SK-N-MC (cell line): ENCODE measurements around the gene SOX11.

Experiments used
- EZH2 ChIP-seq: fragments of 200-600 bp; sonication (generic); IDR thresholded peaks from one replicate; pipeline ENCODE4 v1.6.1; 2017; ENCODE audit warnings: antibody characterized with exemption
- FOXP2 ChIP-seq: optimal IDR thresholded peaks from 2 replicates; pipeline ENCODE3; 2011; ENCODE audit warnings: mild to moderate bottlenecking, moderate library complexity; ENCODE audit not compliant: insufficient read depth; ENCODE audit errors: extremely low read length, control extremely low read depth
- POLR2AphosphoS5 ChIP-seq: IDR thresholded peaks from 2 replicates; pipeline ENCODE4 v1.6.1; 2012; ENCODE audit warnings: mild to moderate bottlenecking, low read depth, low read length, borderline replicate concordance

DNA sequence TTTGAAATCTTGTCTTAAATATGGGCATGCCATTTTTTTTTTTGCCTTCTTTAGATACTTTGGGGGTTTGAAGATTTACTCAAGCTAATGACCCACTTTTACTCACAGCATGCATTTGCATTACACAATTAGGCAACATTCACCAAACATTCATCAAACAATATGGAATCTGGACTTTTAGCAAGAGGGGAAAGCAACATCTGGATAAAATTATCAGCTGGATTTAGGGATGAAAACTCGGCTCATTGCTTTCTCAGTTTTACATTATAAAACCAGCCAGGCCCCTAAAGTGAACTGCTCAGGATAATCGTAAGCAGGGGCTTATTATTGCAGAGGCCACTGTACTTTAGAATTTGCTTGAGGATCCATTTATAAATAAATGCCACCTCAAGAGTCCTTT lies 44.7 kb downstream of the SOX11 start:
- no peak; the same call in 1 of the 2 replicates for TF ChIP-seq POLR2AphosphoS5
- no peak for TF ChIP-seq EZH2
- no peak for TF ChIP-seq FOXP2
